IMR-90 (cell line): ENCODE results near the gene MPZL1. TPM values are rescaled to one million over a fixed set of nuclear protein-coding genes. Genes with fewer than 3 reads are reported as not detected.

Source experiments
- ATAC-seq: fragments of 200-7000 bp; cut with Tn5 transposase; 2 replicates; pipeline ENCODE4 v1.9.1; 2020; ENCODE audit warnings: low read depth, mild to moderate bottlenecking, moderate library complexity
- BruUV-seq: library from RNA; stranded (reverse); fragments of 400-500 nt; replicated peaks from 2 replicates; lab custom pipeline; 2021; lab: Mats Ljungman, UMichigan
- CTCF ChIA-PET: fragments of 300-600 bp; formaldehyde crosslinking; extraction: SDS; loops from one replicate; lab custom pipeline; 2021; ENCODE audit warnings: antibody characterized with exemption; lab: Yijun Ruan, JAX
- POLR2A ChIA-PET: fragments of 300-600 bp; sonication (Branson Sonifier 250); formaldehyde crosslinking; loops from one replicate; lab custom pipeline; 2022; ENCODE audit warnings: antibody characterized with exemption; ENCODE audit not compliant: unreplicated experiment; lab: Charles Lee
- DNase-seq: peaks from one replicate; pipeline ENCODE4 v3.0.0; 2013
- H2AFZ ChIP-seq: replicated peaks from 2 replicates; pipeline ENCODE3; 2013; ENCODE audit warnings: low read length, mild to moderate bottlenecking; ENCODE audit not compliant: poor library complexity
- H2AK5ac ChIP-seq: 2 replicates; pipeline ENCODE4 v1.6.1; 2013; ENCODE audit warnings: low read depth, low read length, inconsistent platforms
- H2AK9ac ChIP-seq: replicated peaks from 2 replicates; pipeline ENCODE3; 2013; ENCODE audit warnings: mild to moderate bottlenecking, low read depth, low read length, moderate library complexity; ENCODE audit not compliant: poor library complexity
- H2BK120ac ChIP-seq: 2 replicates; pipeline ENCODE4 v1.6.1; 2013; ENCODE audit warnings: low read depth, low read length, inconsistent platforms
- H2BK15ac ChIP-seq: 3 replicates; pipeline ENCODE4 v1.6.1; 2013; ENCODE audit warnings: low read depth, low read length, inconsistent platforms
- H2BK20ac ChIP-seq: 2 replicates; pipeline ENCODE4 v1.6.1; 2013; ENCODE audit warnings: low read depth, mild to moderate bottlenecking, inconsistent platforms, low read length, moderate library complexity
- H2BK5ac ChIP-seq: 2 replicates; pipeline ENCODE4 v1.6.1; 2013; ENCODE audit warnings: mild to moderate bottlenecking, low read depth, low read length, inconsistent platforms; ENCODE audit not compliant: poor library complexity, severe bottlenecking
- H3K14ac ChIP-seq: replicated peaks from 2 replicates; pipeline ENCODE4 v1.6.1; 2013; ENCODE audit warnings: low read depth, low read length, inconsistent platforms
- H3K18ac ChIP-seq: 2 replicates; pipeline ENCODE4 v1.6.1; 2013; ENCODE audit warnings: low read depth, low read length, control low read depth
- H3K23ac ChIP-seq: 2 replicates; pipeline ENCODE4 v1.6.1; 2013; ENCODE audit warnings: low read depth, low read length, inconsistent platforms
- H3K27ac ChIP-seq: 2 replicates; pipeline ENCODE4 v1.5.1; 2013; ENCODE audit warnings: mild to moderate bottlenecking, control low read depth, low read length; ENCODE audit not compliant: insufficient read depth
- H3K27me3 ChIP-seq: 2 replicates; pipeline ENCODE4 v1.6.1; 2013; ENCODE audit warnings: low read length; ENCODE audit not compliant: control insufficient read depth, insufficient read depth
- H3K36me3 ChIP-seq: 2 replicates; pipeline ENCODE4 v1.6.1; 2013; ENCODE audit warnings: low read length, mixed read lengths; ENCODE audit not compliant: control insufficient read depth, insufficient read depth
- H3K4ac ChIP-seq: 2 replicates; pipeline ENCODE4 v1.6.1; 2013; ENCODE audit warnings: low read depth, low read length, inconsistent platforms
- H3K4me1 ChIP-seq: 2 replicates; pipeline ENCODE4 v1.6.1; 2013; ENCODE audit warnings: low read length, mixed read lengths; ENCODE audit not compliant: control insufficient read depth, insufficient read depth
- H3K4me2 ChIP-seq: 2 replicates; pipeline ENCODE4 v1.6.1; 2013; ENCODE audit warnings: low read depth, mild to moderate bottlenecking, control low read depth, low read length, moderate library complexity
- H3K4me3 ChIP-seq: 2 replicates; pipeline ENCODE4 v1.5.1; 2013; ENCODE audit warnings: low read depth, mild to moderate bottlenecking, control low read depth, low read length, moderate library complexity; ENCODE audit not compliant: insufficient read depth
- H3K56ac ChIP-seq: 2 replicates; pipeline ENCODE4 v1.6.1; 2013; ENCODE audit warnings: low read length, inconsistent platforms; ENCODE audit not compliant: insufficient read depth; ENCODE audit errors: extremely low read depth
- H3K79me1 ChIP-seq, 2 experiments: 2 replicates each; pipeline ENCODE4 v1.6.1; 2013; ENCODE audit warnings: low read length in 2 of 2, inconsistent platforms in 1 of 2, low read depth in 1 of 2
- H3K9ac ChIP-seq: 2 replicates; pipeline ENCODE4 v1.6.1; 2013; ENCODE audit warnings: low read depth, low read length, control low read depth
- H3K9me1 ChIP-seq: 2 replicates; pipeline ENCODE4 v1.6.1; 2013; ENCODE audit warnings: low read length, inconsistent platforms; ENCODE audit not compliant: insufficient read depth
- H3K9me3 ChIP-seq: 2 replicates; pipeline ENCODE4 v1.6.1; 2013; ENCODE audit warnings: low read length; ENCODE audit not compliant: control insufficient read depth, insufficient read depth
- H4K20me1 ChIP-seq: 2 replicates; pipeline ENCODE4 v1.6.1; 2013; ENCODE audit warnings: low read length, inconsistent platforms; ENCODE audit not compliant: insufficient read depth
- H4K5ac ChIP-seq: 2 replicates; pipeline ENCODE4 v1.6.1; 2013; ENCODE audit warnings: mild to moderate bottlenecking, low read depth, low read length, control low read depth
- H4K8ac ChIP-seq, 2 experiments: 2 replicates each; pipeline ENCODE4 v1.6.1; 2013; ENCODE audit warnings: low read depth in 2 of 2, low read length in 2 of 2, control low read depth in 1 of 2, inconsistent platforms in 1 of 2
- H4K91ac ChIP-seq: 2 replicates; pipeline ENCODE4 v1.6.1; 2013; ENCODE audit warnings: low read depth, low read length, inconsistent platforms; ENCODE audit not compliant: insufficient read depth
- BHLHE40 ChIP-seq: fragments of 150-350 bp; IDR thresholded peaks from 2 replicates; pipeline ENCODE4 v1.6.1; 2016; ENCODE audit warnings: mild to moderate bottlenecking, low read depth, low read length
- CEBPB ChIP-seq: IDR thresholded peaks from 2 replicates; pipeline ENCODE4 v1.6.1; 2012; ENCODE audit warnings: low read depth, low read length, improper control_type of control experiment
- CHD1 ChIP-seq: IDR thresholded peaks from 2 replicates; pipeline ENCODE4 v1.6.1; 2012; ENCODE audit warnings: low read depth, low read length, improper control_type of control experiment
- CTCF ChIP-seq: conservative IDR thresholded peaks from 2 replicates; pipeline ENCODE4 v1.5.1; 2012; ENCODE audit warnings: mild to moderate bottlenecking, low read depth, low read length, improper control_type of control experiment
- ELK1 ChIP-seq: fragments of 150-350 bp; IDR thresholded peaks from 2 replicates; pipeline ENCODE4 v1.6.1; 2016; ENCODE audit warnings: low read depth, mild to moderate bottlenecking, low read length, moderate library complexity, borderline replicate concordance
- FOS ChIP-seq: fragments of 150-350 bp; IDR thresholded peaks from 2 replicates; pipeline ENCODE4 v1.6.1; 2016; ENCODE audit warnings: low read depth, low read length
- MAFK ChIP-seq: IDR thresholded peaks from 2 replicates; pipeline ENCODE4 v1.6.1; 2012; ENCODE audit warnings: low read depth, low read length, improper control_type of control experiment
- MAZ ChIP-seq: IDR thresholded peaks from 2 replicates; pipeline ENCODE4 v1.6.1; 2012; ENCODE audit warnings: low read depth, mild to moderate bottlenecking, low read length, improper control_type of control experiment, moderate library complexity, borderline replicate concordance
- MXI1 ChIP-seq: IDR thresholded peaks from 2 replicates; pipeline ENCODE4 v1.6.1; 2012; ENCODE audit warnings: low read depth, mild to moderate bottlenecking, low read length, moderate library complexity, borderline replicate concordance
- NFE2L2 ChIP-seq: fragments of 150-350 bp; IDR thresholded peaks from 2 replicates; pipeline ENCODE4 v1.6.1; 2016; ENCODE audit warnings: low read depth, mild to moderate bottlenecking, low read length
- POLR2A ChIP-seq: IDR thresholded peaks from 2 replicates; pipeline ENCODE4 v1.6.1; 2012; ENCODE audit warnings: mild to moderate bottlenecking, low read depth, low read length
- RAD21 ChIP-seq: IDR thresholded peaks from 2 replicates; pipeline ENCODE4 v1.6.1; 2012; ENCODE audit warnings: low read length, improper control_type of control experiment
- RCOR1 ChIP-seq: IDR thresholded peaks from 2 replicates; pipeline ENCODE4 v1.6.1; 2012; ENCODE audit warnings: mild to moderate bottlenecking, low read length, improper control_type of control experiment; ENCODE audit not compliant: insufficient replicate concordance
- RFX5 ChIP-seq: IDR thresholded peaks from 2 replicates; pipeline ENCODE4 v1.8.0; 2012; ENCODE audit warnings: low read depth, mild to moderate bottlenecking, low read length, moderate library complexity
- SMC3 ChIP-seq: fragments of 150-350 bp; IDR thresholded peaks from 2 replicates; pipeline ENCODE4 v1.6.1; 2016; ENCODE audit warnings: low read depth, mild to moderate bottlenecking, antibody characterized with exemption, low read length, moderate library complexity
- USF2 ChIP-seq: fragments of 150-350 bp; IDR thresholded peaks from 2 replicates; pipeline ENCODE4 v1.6.1; 2017; ENCODE audit warnings: mild to moderate bottlenecking, antibody characterized with exemption, low read length, low read depth
- WGBS, 2 experiments: methylation state at CpG; one replicate each; pipeline versions ENCODE4 v1.1.5 to v1.1.7; 2013; ENCODE audit warnings: missing lambda C conversion rate in 2 of 2; ENCODE audit not compliant: insufficient read length in 1 of 2; ENCODE audit errors: extremely low coverage in 2 of 2; 5-methylcytosine and 5-hydroxymethylcytosine counted together
- dilution Hi-C: fragments of 300-500 bp; cut with HindIII; formaldehyde crosslinking; loops from one replicate; pipeline ENCODE4 v1.14.3; 2018; ENCODE audit warnings: low sequenced_read_pairs; ENCODE audit not compliant: unreplicated experiment
- in situ Hi-C: fragments of 300-500 bp; cut with MboI; formaldehyde crosslinking; loops from 3 replicates; pipeline ENCODE4 v1.14.3; 2019; ENCODE audit warnings: low sequenced_read_pairs, inconsistent platforms, mixed read lengths
- intact Hi-C: fragments of 100-400 bp; cut with micrococcal nuclease; formaldehyde crosslinking; loops from 2 replicates; pipeline ENCODE4 v1.10.0; 2022
- polyA plus RNA-seq, 3 experiments: library from polyadenylated mRNA; depleted of rRNA; stranded (reverse); fragments of >200 nt; gene quantifications; 2 replicates each; pipeline ENCODE4 v1.2.3, GENCODE V29; 2012; ENCODE audit warnings: low replicate concordance in 1 of 3
- total RNA-seq: library from RNA; depleted of rRNA; stranded (reverse); fragments of >200 nt; gene quantifications from 2 replicates; pipeline ENCODE4 v1.2.3, GENCODE V29; 2012

Gene MPZL1
- total and polyA plus RNA-seq, 2 of the 4 experiments (the other 2 are of a cell fraction), result 55.3 to 87.3 TPM

- DNase-seq (no peak), ATAC-seq (no peak)
- Histone ChIP-seq H3K56ac (no peak overlapping the region), H3K27ac (no peak overlapping the region), H3K9me1 (no peaks in the 10 kb centered on the region), H3K9ac (no peak overlapping the region), H2AFZ (no peak overlapping the region), H2AK5ac (no peak overlapping the region), H2BK15ac (no peak overlapping the region), H2AK9ac (no peak overlapping the region), H3K4me2 (no peak overlapping the region), H3K18ac (no peak overlapping the region), H2BK120ac (no peak overlapping the region), H3K4ac (no peak overlapping the region), H3K79me1 (no peaks in the 10 kb centered on the region), H3K23ac (no peak overlapping the region), H4K91ac (no peak overlapping the region), H2BK5ac (no peak overlapping the region), H3K36me3 (no peaks in the 10 kb centered on the region), H3K14ac (no peak overlapping the region), H4K20me1 (no peaks in the 10 kb centered on the region), H2BK20ac (no peak overlapping the region), H4K5ac (no peak overlapping the region), H3K4me3 (no peak overlapping the region), H3K4me1 (no peaks in the 10 kb centered on the region), H4K8ac (no peak overlapping the region), H3K27me3 (peaks cover 29% of the 10 kb centered on the region), H3K9me3 (no peaks in the 10 kb centered on the region)
- ChIA-PET POLR2A (no interaction called here), CTCF (no interaction called here)
- dilution Hi-C loops (no loop called here), in situ Hi-C loops (no loop called here), intact Hi-C loops (no loop called here)
- 80% methylated on average over 1 of the region's 4 CpGs; no CpG with 5 or more reads in 1 of the 2 experiments for WGBS, 2 experiments
- TF ChIP-seq MAZ, result no peak
- TF ChIP-seq CHD1, result no peak
- no peak for TF ChIP-seq RFX5
- no peak for TF ChIP-seq ELK1
- no peak for TF ChIP-seq NFE2L2
- TF ChIP-seq CTCF, result no peak
- no peak for TF ChIP-seq MXI1
- TF ChIP-seq BHLHE40, result no peak
- no peak for TF ChIP-seq SMC3
- no peak for TF ChIP-seq FOS
- TF ChIP-seq CEBPB, result no peak
- TF ChIP-seq MAFK, result no peak
- no peak for TF ChIP-seq USF2
- no peak for TF ChIP-seq POLR2A
- TF ChIP-seq RAD21, result no peak
- TF ChIP-seq RCOR1, result no peak
- no TSS peak for BruUV-seq
Observed at GRCh38 chr1:167672831-167673230, 49.0 kb upstream of the MPZL1 start.
